ENCODE results near the gene SLC6A16.
A peak's percentile ranks its signal among the peaks of the same experiment; 100 is the strongest.
"Not testable (repeated sequence)": the region's sequence is repeated elsewhere in the genome, so short reads cannot be mapped to it uniquely, and the experiment has no call there.

The SLC6A16 gene

DNA sequence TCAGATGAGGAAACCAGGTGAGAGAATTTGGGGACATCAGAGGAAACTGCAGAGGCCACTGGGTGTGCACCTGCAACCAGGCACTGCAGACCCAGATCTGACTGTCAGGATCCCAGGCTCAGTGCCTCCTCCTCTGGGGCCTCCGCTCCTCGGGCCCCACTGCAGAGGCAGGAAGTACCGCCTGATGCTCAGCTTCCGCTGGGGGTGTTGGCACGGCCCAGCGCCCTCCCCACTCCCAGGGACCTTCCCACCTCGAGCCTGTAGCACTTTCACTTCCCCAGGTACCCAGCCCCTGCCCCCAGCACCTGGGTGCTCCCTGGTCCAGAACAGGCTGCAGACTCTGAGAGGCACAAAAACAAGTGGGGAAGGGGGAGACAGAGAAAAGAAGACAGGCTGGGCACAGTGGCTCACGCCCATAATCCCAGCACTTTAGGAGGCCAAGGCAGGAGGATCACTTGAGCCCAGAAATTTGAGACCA is 8.9 kb upstream of the SLC6A16 start:
- TF ChIP-seq, protein P1, sequence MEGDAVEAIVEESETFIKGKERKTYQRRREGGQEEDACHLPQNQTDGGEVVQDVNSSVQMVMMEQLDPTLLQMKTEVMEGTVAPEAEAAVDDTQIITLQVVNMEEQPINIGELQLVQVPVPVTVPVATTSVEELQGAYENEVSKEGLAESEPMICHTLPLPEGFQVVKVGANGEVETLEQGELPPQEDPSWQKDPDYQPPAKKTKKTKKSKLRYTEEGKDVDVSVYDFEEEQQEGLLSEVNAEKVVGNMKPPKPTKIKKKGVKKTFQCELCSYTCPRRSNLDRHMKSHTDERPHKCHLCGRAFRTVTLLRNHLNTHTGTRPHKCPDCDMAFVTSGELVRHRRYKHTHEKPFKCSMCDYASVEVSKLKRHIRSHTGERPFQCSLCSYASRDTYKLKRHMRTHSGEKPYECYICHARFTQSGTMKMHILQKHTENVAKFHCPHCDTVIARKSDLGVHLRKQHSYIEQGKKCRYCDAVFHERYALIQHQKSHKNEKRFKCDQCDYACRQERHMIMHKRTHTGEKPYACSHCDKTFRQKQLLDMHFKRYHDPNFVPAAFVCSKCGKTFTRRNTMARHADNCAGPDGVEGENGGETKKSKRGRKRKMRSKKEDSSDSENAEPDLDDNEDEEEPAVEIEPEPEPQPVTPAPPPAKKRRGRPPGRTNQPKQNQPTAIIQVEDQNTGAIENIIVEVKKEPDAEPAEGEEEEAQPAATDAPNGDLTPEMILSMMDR (IDR thresholded peaks at IDR 0.05; ENCODE audit: low read depth, low read length): no peak
- H3K36me3 ChIP-seq: peaks cover 2% of the 10 kb centered on the region; the same call in 1 of the 2 replicates
- no peak for DNase-seq
- no peak overlapping the region for H3K27ac ChIP-seq
- H3K9me3 ChIP-seq (ENCODE audit: severe bottlenecking): no peaks in the 10 kb centered on the region
- no peak overlapping the region for H3K4me3 ChIP-seq (ENCODE audit: low read depth, low read length)
- no peaks in the 10 kb centered on the region for H3K27me3 ChIP-seq (ENCODE audit: insufficient read depth, low read depth, severe bottlenecking)

DNA sequence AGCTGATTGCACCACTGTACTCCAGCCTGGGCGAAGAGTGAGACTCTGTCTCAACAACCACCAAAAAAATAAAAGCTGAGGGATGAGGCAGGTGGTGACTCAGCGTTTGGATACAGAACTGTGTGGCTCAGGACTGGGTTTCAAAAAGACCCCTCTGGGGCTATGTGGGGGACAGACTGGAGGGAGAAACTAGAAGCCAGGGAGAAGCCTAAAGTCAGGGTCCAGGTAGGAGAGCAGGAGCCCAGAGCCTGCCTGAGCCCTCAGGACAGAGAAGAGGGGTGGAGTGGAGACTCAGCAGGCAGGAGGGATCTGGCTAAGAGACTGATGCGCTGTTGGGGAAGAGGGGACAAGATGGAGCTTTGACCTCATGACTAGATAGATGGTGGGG is 8.4 kb upstream of the SLC6A16 start:
- no peak for DNase-seq
- H3K4me3 ChIP-seq (ENCODE audit: low read depth, low read length): no peak overlapping the region
- H3K36me3 ChIP-seq: peaks cover 2% of the 10 kb centered on the region; the same call in 1 of the 2 replicates
- TF ChIP-seq, protein P1 (IDR thresholded peaks at IDR 0.05; ENCODE audit: low read depth, low read length): no peak
- H3K27me3 ChIP-seq (ENCODE audit: insufficient read depth, low read depth, severe bottlenecking): no peaks in the 10 kb centered on the region
- no peaks in the 10 kb centered on the region for H3K9me3 ChIP-seq (ENCODE audit: severe bottlenecking)
- no peak overlapping the region for H3K27ac ChIP-seq

DNA sequence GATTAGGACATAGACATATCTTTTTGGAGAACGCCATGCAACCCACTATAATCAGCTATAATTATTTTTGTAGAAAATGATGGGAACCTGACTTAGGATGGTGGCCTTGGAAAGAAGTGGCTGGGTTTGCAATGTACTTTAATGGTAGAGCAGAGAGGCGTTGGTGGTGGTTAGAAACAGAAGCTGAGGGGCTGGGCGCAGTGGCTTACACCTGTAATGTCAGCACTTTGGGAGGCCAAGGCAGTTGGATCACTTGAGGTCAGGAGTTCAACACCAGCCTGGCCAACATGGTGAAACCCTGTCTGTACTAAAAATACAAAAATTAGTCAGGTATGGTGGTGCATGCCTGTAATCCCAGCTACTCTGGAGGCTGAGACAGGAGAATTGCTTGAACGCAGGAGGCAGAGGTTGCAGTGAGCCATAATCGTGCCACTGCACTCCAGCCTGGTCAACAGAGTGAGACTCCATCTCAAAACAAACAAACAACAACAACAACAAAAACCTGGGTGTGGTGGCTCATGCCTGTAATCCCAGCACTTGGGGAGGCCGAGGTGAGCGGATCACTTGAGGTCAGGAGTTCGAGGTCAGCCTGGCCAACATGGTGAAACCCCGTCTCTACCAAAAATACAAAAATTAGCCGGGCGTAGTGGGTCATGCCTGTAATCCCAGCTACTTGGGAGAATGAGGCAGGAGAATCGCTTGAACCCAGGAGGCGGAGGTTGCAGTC is 7.9 kb upstream of the SLC6A16 start:
- not testable (repeated sequence) for H3K27ac ChIP-seq; H3K36me3 ChIP-seq; H3K4me3 ChIP-seq (ENCODE audit: low read depth, low read length); H3K9me3 ChIP-seq (ENCODE audit: severe bottlenecking); DNase-seq; H3K27me3 ChIP-seq (ENCODE audit: insufficient read depth, low read depth, severe bottlenecking)

DNA sequence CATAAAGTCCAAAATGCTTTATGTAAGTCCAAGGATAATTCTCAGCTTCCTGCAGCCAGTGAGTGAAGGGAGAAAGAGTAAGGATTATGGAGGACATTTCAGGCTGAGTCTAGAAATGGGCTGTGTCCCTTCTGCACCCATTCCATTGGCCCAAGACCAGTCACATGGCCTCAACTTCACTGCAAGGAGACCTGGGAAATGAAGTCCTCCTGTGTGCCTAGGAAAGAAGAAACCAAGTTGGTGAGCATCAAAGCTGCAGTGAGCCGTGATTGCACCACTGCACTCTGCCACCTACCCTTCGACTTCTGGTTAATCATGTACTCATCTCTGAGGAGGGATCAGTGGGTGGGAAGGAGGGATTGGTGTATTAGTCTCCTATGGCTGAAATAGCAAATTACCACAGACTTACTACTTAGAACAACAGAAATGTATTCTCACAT is 6.6 kb upstream of the SLC6A16 start:
- TF ChIP-seq, protein P1 (IDR thresholded peaks at IDR 0.05; ENCODE audit: low read depth, low read length): no peak
- no peaks in the 10 kb centered on the region for H3K9me3 ChIP-seq (ENCODE audit: severe bottlenecking)
- DNase-seq: peak; percentile 63
- no peak overlapping the region for H3K4me3 ChIP-seq (ENCODE audit: low read depth, low read length)
- H3K27me3 ChIP-seq (ENCODE audit: insufficient read depth, low read depth, severe bottlenecking): no peaks in the 10 kb centered on the region
- peaks cover 2% of the 10 kb centered on the region; the same call in 1 of the 2 replicates for H3K36me3 ChIP-seq
- H3K27ac ChIP-seq: no peak overlapping the region

DNA sequence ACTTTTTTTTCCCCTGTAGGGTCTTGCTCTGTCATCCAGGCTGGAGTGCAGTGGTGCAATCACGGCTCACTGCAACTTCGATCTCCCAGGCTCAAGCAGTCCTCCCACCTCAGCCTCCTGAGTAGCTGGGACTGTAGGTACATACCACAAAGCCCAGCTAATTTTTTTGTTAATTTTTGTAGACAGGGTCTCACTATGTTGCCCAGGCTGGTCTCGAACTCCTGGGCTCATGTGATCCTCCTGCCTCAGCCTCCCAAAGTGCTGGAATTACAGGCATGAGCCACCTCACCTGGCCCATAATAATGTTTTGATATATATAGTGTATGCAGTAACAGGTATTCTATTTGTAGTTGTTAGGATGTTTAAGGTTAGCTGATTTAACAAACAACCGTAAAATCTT is 6.2 kb upstream of the SLC6A16 start:
- H3K9me3 ChIP-seq (ENCODE audit: severe bottlenecking); H3K36me3 ChIP-seq; DNase-seq; H3K27ac ChIP-seq; H3K4me3 ChIP-seq (ENCODE audit: low read depth, low read length); H3K27me3 ChIP-seq (ENCODE audit: insufficient read depth, low read depth, severe bottlenecking): not testable (repeated sequence)

DNA sequence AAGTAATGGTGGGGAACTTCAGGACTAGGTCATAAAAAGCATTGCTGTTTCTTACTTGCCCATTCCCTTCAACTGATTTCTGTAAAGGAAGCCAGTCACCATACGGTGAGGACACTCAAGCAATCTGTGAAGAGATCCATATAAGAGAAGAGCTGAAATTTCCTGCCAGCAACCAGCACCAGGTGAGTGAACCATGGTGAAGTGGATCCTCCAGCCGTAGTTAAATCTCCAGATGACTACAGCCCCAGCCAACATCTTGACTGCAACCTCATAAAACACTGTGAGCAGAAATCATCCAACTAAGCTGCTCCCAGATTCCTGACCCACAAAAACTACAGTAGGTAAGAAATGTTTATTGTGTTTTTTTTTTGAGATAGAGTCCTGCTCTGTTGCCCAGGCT is 3.8 kb upstream of the SLC6A16 start:
- TF ChIP-seq, protein P1 (IDR thresholded peaks at IDR 0.05; ENCODE audit: low read depth, low read length): no peak
- Histone ChIP-seq H3K27me3 (ENCODE audit: insufficient read depth, low read depth, severe bottlenecking) (no peaks in the 10 kb centered on the region), H3K9me3 (ENCODE audit: severe bottlenecking) (no peaks in the 10 kb centered on the region), H3K27ac (no peak overlapping the region), H3K36me3 (peaks cover 2% of the 10 kb centered on the region; the same call in 1 of the 2 replicates), H3K4me3 (ENCODE audit: low read depth, low read length) (no peak overlapping the region)
- no peak for DNase-seq

Data from WERI-Rb-1 (cell line).